B cell (primary cell): ENCODE data around the gene PHTF2. TPM values are rescaled to one million over a fixed set of nuclear protein-coding genes. Genes with fewer than 3 reads are reported as not detected.
A peak's percentile ranks its signal among the peaks of the same experiment; 100 is the strongest.

ENCODE experiments used
- ATAC-seq: fragments of 200-7000 bp; cut with Tn5 transposase; one replicate; pipeline ENCODE4 v1.10.0; 2021; ENCODE audit warnings: low read depth, mild to moderate bottlenecking, moderate number of reproducible peaks, moderate library complexity
- CTCF ChIA-PET: fragments of 350-600 bp; sonication (Branson Sonifier 250); formaldehyde crosslinking; loops from one replicate; lab custom pipeline; 2021; ENCODE audit warnings: antibody characterized with exemption, inconsistent platforms; lab: Charles Lee
- POLR2A ChIA-PET: fragments of 350-600 bp; sonication (Branson Sonifier 250); formaldehyde crosslinking; loops from one replicate; lab custom pipeline; 2021; ENCODE audit warnings: antibody characterized with exemption; lab: Charles Lee
- DNase-seq: peaks from one replicate; pipeline ENCODE4 v3.0.0; 2013
- H2AFZ ChIP-seq: 2 replicates; pipeline ENCODE4 v1.6.1; 2012; ENCODE audit warnings: mild to moderate bottlenecking, low read depth, low read length; ENCODE audit not compliant: insufficient read depth, poor library complexity, severe bottlenecking
- H3K27ac ChIP-seq, 2 donors: 1 replicate in 1 of 2; 2 replicates in 1 of 2; pipeline ENCODE4 v1.5.1; 2012 to 2013; ENCODE audit warnings: low read length in 2 of 2, mild to moderate bottlenecking in 2 of 2, moderate library complexity in 1 of 2
- H3K27me3 ChIP-seq, 4 experiments: fragments of 200-600 bp in 1 of 4; sonication (generic) in 1 of 4; replicated peaks in 1 of 4; 1 replicate in 2 of 4; 2 replicates in 2 of 4; pipeline versions ENCODE4 v1.6.1 to v1.7.0; 2013 to 2016; ENCODE audit warnings: low read length in 3 of 4, mild to moderate bottlenecking in 2 of 4, mixed read lengths in 1 of 4, moderate library complexity in 1 of 4; ENCODE audit not compliant: insufficient read depth in 4 of 4, control insufficient read depth in 3 of 4; ENCODE audit errors: control extremely low read depth in 1 of 4
- H3K36me3 ChIP-seq, 2 experiments: replicated peaks in 1 of 2; 1 replicate in 1 of 2; 2 replicates in 1 of 2; pipeline versions ENCODE4 v1.6.1 to v1.7.1; 2013; ENCODE audit warnings: low read length in 1 of 2; ENCODE audit not compliant: insufficient read depth in 2 of 2, control insufficient read depth in 1 of 2; ENCODE audit errors: control extremely low read depth in 1 of 2, extremely low read depth in 1 of 2
- H3K4me1 ChIP-seq, 2 donors: fragments of 200-600 bp in 1 of 2; sonication (generic) in 1 of 2; 1 replicate in 1 of 2; 2 replicates in 1 of 2; pipeline versions ENCODE4 v1.5.1 to v1.6.1; 2013 to 2017; ENCODE audit warnings: low read length in 2 of 2; ENCODE audit not compliant: control insufficient read depth in 2 of 2, insufficient read depth in 2 of 2
- H3K4me2 ChIP-seq: replicated peaks from 2 replicates; pipeline ENCODE3; 2012; ENCODE audit warnings: mild to moderate bottlenecking, low read depth, low read length; ENCODE audit not compliant: poor library complexity, severe bottlenecking
- H3K4me3 ChIP-seq, 5 experiments: fragments of 200-600 bp in 1 of 5; sonication (generic) in 1 of 5; 1 replicate in 3 of 5; 2 replicates in 2 of 5; pipeline versions ENCODE4 v1.5.1 to v1.7.0; 2011 to 2016; ENCODE audit warnings: low read length in 4 of 5, mild to moderate bottlenecking in 4 of 5, low read depth in 2 of 5, control low read depth in 1 of 5, moderate library complexity in 1 of 5; ENCODE audit not compliant: insufficient read depth in 1 of 5; ENCODE audit errors: control extremely low read depth in 1 of 5, extremely low read depth in 1 of 5
- H3K79me2 ChIP-seq: fragments of 200-600 bp; sonication (generic); one replicate; pipeline ENCODE4 v1.6.0; 2016; ENCODE audit warnings: low read length; ENCODE audit not compliant: control insufficient read depth, insufficient read depth
- H3K9ac ChIP-seq: fragments of 200-600 bp; sonication (generic); 2 replicates; pipeline ENCODE4 v1.6.1; 2017; ENCODE audit warnings: mild to moderate bottlenecking, low read length, moderate library complexity
- H3K9me3 ChIP-seq, 3 donors: one replicate each; pipeline versions ENCODE4 v1.6.1 to v1.7.1; 2013; ENCODE audit warnings: low read length in 2 of 3; ENCODE audit not compliant: control insufficient read depth in 2 of 3, insufficient read depth in 1 of 3; ENCODE audit errors: control extremely low read depth in 1 of 3
- H4K20me1 ChIP-seq: 2 replicates; pipeline ENCODE4 v1.6.0; 2012; ENCODE audit warnings: mild to moderate bottlenecking, low read length; ENCODE audit not compliant: insufficient read depth, control insufficient read depth, poor library complexity, severe bottlenecking
- H3K27ac Mint-ChIP-seq: one replicate; pipeline ENCODE4 v1.8.0; 2021; ENCODE audit warnings: mixed read lengths
- H3K27me3 Mint-ChIP-seq: one replicate; pipeline ENCODE4 v1.8.0; 2021; ENCODE audit warnings: mixed read lengths
- H3K4me1 Mint-ChIP-seq: one replicate; pipeline ENCODE4 v1.8.0; 2021; ENCODE audit warnings: mixed read lengths
- H3K4me3 Mint-ChIP-seq: one replicate; pipeline ENCODE4 v1.8.0; 2021; ENCODE audit warnings: mixed read lengths
- H3K9me3 Mint-ChIP-seq: one replicate; pipeline ENCODE4 v1.8.0; 2022; ENCODE audit warnings: mixed read lengths; ENCODE audit not compliant: insufficient read depth
- EZH2 ChIP-seq: IDR thresholded peaks from 2 replicates; pipeline ENCODE4 v1.6.1; 2012; ENCODE audit warnings: borderline replicate concordance, low read depth, mild to moderate bottlenecking, moderate library complexity, low read length; ENCODE audit not compliant: insufficient read depth, poor library complexity, severe bottlenecking
- WGBS: methylation state at CpG from one replicate; pipeline ENCODE4 v1.1.5; 2013; ENCODE audit warnings: missing lambda C conversion rate; ENCODE audit not compliant: insufficient coverage; 5-methylcytosine and 5-hydroxymethylcytosine counted together
- intact Hi-C: fragments of 100-400 bp; cut with micrococcal nuclease; formaldehyde crosslinking; loops from one replicate; pipeline ENCODE4 v1.10.0; 2022
- polyA plus RNA-seq: library from polyadenylated mRNA; depleted of rRNA; stranded (reverse); fragments of >200 nt; gene quantifications from 2 replicates; pipeline ENCODE4 v1.2.3, GENCODE V29; 2012
- total RNA-seq, 2 donors: library from RNA; stranded (reverse); fragments of 120-200 nt in 1 of 2; gene quantifications; 1 replicate in 1 of 2; 2 replicates in 1 of 2; pipeline versions ENCODE4 v1.2.3 to v1.2.4, GENCODE V29; 2013 to 2022
- TF ChIP-seq, protein P1 (sequence below): fragments of 200-600 bp; IDR thresholded peaks from one replicate; pipeline ENCODE4 v1.8.0; 2022; ENCODE audit warnings: antibody characterized with exemption, mild to moderate bottlenecking

Gene PHTF2
- total and polyA plus RNA-seq, 2 donors (not counting 1 experiment from before 2014, with no cell fraction given): 35.3 to 44.8 TPM

DNA sequence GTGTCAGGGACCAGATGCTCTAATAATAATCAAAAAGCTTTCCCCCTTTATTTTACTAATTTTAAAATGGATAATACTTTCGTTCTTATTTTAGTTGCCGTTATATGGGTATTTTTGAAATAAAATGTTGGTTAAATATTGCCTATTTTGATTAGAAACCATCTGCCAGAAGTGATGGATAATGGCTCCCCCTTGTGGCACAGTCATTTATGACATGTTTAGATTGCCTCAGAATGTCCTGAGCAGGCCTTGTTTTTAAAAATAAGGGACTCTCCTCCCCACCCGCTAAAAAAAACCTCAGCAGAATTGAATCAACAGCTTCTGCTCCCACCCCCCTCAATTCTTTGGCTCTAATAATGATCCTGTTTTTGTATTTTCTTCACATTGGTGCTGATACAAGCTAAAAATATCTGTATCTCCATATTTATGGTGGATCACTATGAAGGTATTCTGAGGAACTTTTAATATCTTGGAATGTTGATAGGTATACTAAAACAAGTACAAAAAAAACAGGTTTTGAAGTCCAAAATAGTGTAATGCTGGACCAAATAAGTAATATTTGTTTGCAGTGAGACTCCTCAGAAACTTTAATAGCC, 39.2 kb upstream of the PHTF2 start:
- Histone ChIP-seq H3K4me2 (peak overlapping the region; percentile 30), H3K27me3 (no peaks in the 10 kb centered on the region), H2AFZ (peak overlapping the region; percentile 13), H3K9me3 (no peaks in the 10 kb centered on the region), H3K9ac (no peak overlapping the region), H3K4me3 (no peak overlapping the region), H4K20me1 (peaks cover 21% of the 10 kb centered on the region), H3K27ac (peak overlapping the region in 1 of 2 donors; percentile 59), H3K36me3 (no peaks in the 10 kb centered on the region), H3K4me1 (peaks cover 17 to 21% of the 10 kb centered on the region in 2 donors), H3K79me2 (peaks cover 67% of the 10 kb centered on the region)
- Mint-ChIP-seq H3K4me1 (peaks cover 58% of the 10 kb centered on the region), H3K9me3 (no peaks in the 10 kb centered on the region), H3K27me3 (no peaks in the 10 kb centered on the region), H3K27ac (peak overlapping the region; percentile 1), H3K4me3 (no peak overlapping the region)
- ChIA-PET CTCF (interaction anchor here (0.6 to 3.7 kb wide), 40 partner anchors 9 to 473 kb away, joined by 3 to 155 read pairs (median 4); partner anchors contain the start of genes PHTF2, RSBN1L and TMEM60), POLR2A (interaction anchor here (0.8 kb wide), 1 partner anchor 63 kb away, joined by 3 read pairs; the partner anchor contains the start of gene RSBN1L)
- TF ChIP-seq, protein P1, sequence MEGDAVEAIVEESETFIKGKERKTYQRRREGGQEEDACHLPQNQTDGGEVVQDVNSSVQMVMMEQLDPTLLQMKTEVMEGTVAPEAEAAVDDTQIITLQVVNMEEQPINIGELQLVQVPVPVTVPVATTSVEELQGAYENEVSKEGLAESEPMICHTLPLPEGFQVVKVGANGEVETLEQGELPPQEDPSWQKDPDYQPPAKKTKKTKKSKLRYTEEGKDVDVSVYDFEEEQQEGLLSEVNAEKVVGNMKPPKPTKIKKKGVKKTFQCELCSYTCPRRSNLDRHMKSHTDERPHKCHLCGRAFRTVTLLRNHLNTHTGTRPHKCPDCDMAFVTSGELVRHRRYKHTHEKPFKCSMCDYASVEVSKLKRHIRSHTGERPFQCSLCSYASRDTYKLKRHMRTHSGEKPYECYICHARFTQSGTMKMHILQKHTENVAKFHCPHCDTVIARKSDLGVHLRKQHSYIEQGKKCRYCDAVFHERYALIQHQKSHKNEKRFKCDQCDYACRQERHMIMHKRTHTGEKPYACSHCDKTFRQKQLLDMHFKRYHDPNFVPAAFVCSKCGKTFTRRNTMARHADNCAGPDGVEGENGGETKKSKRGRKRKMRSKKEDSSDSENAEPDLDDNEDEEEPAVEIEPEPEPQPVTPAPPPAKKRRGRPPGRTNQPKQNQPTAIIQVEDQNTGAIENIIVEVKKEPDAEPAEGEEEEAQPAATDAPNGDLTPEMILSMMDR: peak; percentile 95
- TF ChIP-seq EZH2: no peak
- peak; percentile 71 for ATAC-seq
- intact Hi-C loops: loop anchor here (1.0 to 10.0 kb wide), 7 partner anchors 38 to 395 kb away; partner anchors contain the start of genes PHTF2, RSBN1L and TMEM60
- DNase-seq: peak; percentile 82
- WGBS: no CpG with 5 or more reads among the region's 3 CpGs
